Keratinocyte (primary cell): ENCODE data around the gene SSX2IP.

Experiments used
- EZH2 ChIP-seq: IDR thresholded peaks from one replicate; pipeline ENCODE4 v1.6.1; 2012; ENCODE audit warnings: inconsistent platforms, mild to moderate bottlenecking, low read length, moderate library complexity
- TF ChIP-seq, protein P1 (sequence below), 3 experiments: IDR thresholded peaks in 1 of 3; conservative IDR thresholded peaks in 1 of 3; optimal IDR thresholded peaks in 1 of 3; 2 replicates in 2 of 3; 3 replicates in 1 of 3; pipeline versions ENCODE3 to v1.5.1; 2011; ENCODE audit warnings: low read length in 3 of 3, mild to moderate bottlenecking in 3 of 3, moderate library complexity in 2 of 3, control low read depth in 1 of 3, inconsistent platforms in 1 of 3; ENCODE audit not compliant: insufficient read depth in 2 of 3; ENCODE audit errors: extremely low read depth in 1 of 3

GRCh38 chr1:84597011-84597410 lies 93.2 kb downstream of the SSX2IP start:
- TF ChIP-seq, protein P1, sequence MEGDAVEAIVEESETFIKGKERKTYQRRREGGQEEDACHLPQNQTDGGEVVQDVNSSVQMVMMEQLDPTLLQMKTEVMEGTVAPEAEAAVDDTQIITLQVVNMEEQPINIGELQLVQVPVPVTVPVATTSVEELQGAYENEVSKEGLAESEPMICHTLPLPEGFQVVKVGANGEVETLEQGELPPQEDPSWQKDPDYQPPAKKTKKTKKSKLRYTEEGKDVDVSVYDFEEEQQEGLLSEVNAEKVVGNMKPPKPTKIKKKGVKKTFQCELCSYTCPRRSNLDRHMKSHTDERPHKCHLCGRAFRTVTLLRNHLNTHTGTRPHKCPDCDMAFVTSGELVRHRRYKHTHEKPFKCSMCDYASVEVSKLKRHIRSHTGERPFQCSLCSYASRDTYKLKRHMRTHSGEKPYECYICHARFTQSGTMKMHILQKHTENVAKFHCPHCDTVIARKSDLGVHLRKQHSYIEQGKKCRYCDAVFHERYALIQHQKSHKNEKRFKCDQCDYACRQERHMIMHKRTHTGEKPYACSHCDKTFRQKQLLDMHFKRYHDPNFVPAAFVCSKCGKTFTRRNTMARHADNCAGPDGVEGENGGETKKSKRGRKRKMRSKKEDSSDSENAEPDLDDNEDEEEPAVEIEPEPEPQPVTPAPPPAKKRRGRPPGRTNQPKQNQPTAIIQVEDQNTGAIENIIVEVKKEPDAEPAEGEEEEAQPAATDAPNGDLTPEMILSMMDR (optimal IDR thresholded peaks at IDR 0.05 in 1 of 3, IDR thresholded peaks at IDR 0.05 in 1 of 3, conservative IDR thresholded peaks at IDR 0.05 in 1 of 3; ENCODE audit: extremely low read depth in 1 of 3, insufficient read depth in 2 of 3, low read length in 3 of 3), result no peak
- TF ChIP-seq EZH2, result no peak
